ENCODE data around the gene SYS1. TPM values are rescaled to one million over a fixed set of nuclear protein-coding genes. Genes with fewer than 3 reads are reported as not detected.
A peak's percentile ranks its signal among the peaks of the same experiment; 100 is the strongest.

Gene SYS1
- total RNA-seq, 1 donor from 2014 or later, result 25.2 TPM

DNA sequence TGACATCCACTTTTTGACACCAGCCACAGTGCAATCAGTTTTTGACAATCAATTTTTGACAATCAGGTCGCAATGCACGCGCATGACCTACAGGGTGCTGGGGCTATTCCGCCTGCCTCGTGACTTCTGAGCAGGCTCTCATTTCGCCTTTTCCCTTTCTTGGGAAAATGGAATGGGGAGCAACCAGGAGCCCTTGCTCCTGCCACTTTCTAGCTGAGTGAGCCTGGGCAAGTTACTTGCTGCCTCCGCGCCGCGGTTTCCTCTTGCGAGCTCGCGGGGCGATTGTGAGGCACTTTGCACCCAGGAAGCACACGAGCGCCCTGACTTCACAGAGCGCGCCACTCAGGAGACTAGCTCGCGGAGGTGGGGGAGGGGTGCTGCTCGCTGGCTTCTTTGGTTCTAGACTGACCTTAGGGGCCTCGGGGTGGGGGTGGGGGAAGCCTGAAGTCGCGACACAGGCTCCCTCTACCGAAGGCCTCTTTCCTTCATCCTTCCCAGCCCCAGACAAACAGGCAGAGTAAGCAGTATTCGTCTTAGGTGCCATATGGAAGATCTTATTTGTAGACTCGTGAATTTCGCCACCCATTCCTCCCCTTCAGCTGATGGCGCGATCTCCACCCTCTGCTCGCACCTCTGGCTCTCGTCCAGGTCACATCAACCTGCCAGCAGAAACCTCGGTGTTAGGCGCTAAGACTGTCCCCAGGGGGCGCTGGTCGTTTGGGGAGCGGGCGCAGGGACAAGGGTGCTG is 10.6 kb downstream of the SYS1 start:
- peak; percentile 65 for TF ChIP-seq CTCF (IDR thresholded peaks at IDR 0.05; ENCODE audit: insufficient read depth, low read depth, low read length)
- TF ChIP-seq EZH2 (IDR thresholded peaks at IDR 0.05; ENCODE audit: insufficient read depth, low read length), result no peak
- H3K27ac ChIP-seq (ENCODE audit: low read depth, low read length), result no peak overlapping the region
- peaks cover 10% of the 10 kb centered on the region for H3K4me1 ChIP-seq (ENCODE audit: insufficient read depth, low read length)
- FAIRE-seq (no peak), DNase-seq (ENCODE audit: low read depth) (peak; percentile 29)
- Mint-ChIP-seq H3K27ac (ENCODE audit: unreplicated experiment) (no peak overlapping the region), H3K36me3 (ENCODE audit: low read depth, unreplicated experiment) (peaks cover 13% of the 10 kb centered on the region), H3K4me3 (ENCODE audit: unreplicated experiment) (peak overlapping the region; percentile 77), H3K4me1 (ENCODE audit: low read depth, unreplicated experiment) (no peaks in the 10 kb centered on the region), H3K9me3 (ENCODE audit: unreplicated experiment) (no peaks in the 10 kb centered on the region), H3K27me3 (ENCODE audit: low read depth, unreplicated experiment) (no peaks in the 10 kb centered on the region)
- H2AFZ ChIP-seq (ENCODE audit: low read depth, low read length), result peak overlapping the region; percentile 67
- no peaks in the 10 kb centered on the region for H3K9me3 ChIP-seq (ENCODE audit: insufficient read depth, low read depth, low read length)
- peaks cover 1% of the 10 kb centered on the region for H3K36me3 ChIP-seq (ENCODE audit: insufficient read depth, low read length)
- H4K20me1 ChIP-seq (ENCODE audit: insufficient read depth, low read length), result peaks cover 12% of the 10 kb centered on the region
- H3K9ac ChIP-seq (ENCODE audit: low read length), result peak overlapping the region; percentile 46
- no peaks in the 10 kb centered on the region for H3K27me3 ChIP-seq (ENCODE audit: insufficient read depth, low read length)
- no peaks in the 10 kb centered on the region for H3K79me2 ChIP-seq (ENCODE audit: insufficient read depth, low read length)
- H3K4me2 ChIP-seq (ENCODE audit: low read length), result peak overlapping the region; percentile 84
- peak overlapping the region; percentile 43 for H3K4me3 ChIP-seq (ENCODE audit: insufficient read depth, low read depth, low read length)

DNA sequence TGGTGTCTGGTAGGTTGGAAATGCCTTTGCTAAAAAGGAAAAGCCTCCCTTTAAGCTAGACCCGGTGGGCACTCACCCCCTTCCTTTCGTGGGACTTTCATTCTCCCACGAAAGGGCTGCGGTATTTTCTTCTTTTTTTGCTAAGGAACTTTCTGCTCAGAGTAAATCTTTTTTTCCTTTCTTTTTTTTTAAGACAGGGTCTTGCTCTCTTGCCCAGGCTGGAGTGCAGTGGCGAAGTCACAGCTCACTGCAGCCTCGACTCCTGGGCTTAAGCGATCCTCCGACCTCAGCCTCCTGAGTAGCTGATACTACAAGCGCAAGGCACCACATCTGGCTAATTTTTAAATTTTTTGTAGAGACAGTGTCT is 11.1 kb downstream of the SYS1 start:
- peak overlapping the region; percentile 84 for H3K4me2 ChIP-seq (ENCODE audit: low read length)
- peaks cover 10% of the 10 kb centered on the region for H3K4me1 ChIP-seq (ENCODE audit: insufficient read depth, low read length)
- no peaks in the 10 kb centered on the region for H3K79me2 ChIP-seq (ENCODE audit: insufficient read depth, low read length)
- no peaks in the 10 kb centered on the region for H3K4me1 Mint-ChIP-seq (ENCODE audit: low read depth, unreplicated experiment)
- FAIRE-seq, result no peak
- H3K27me3 Mint-ChIP-seq (ENCODE audit: low read depth, unreplicated experiment), result no peaks in the 10 kb centered on the region
- H3K36me3 ChIP-seq (ENCODE audit: insufficient read depth, low read length), result no peaks in the 10 kb centered on the region
- no peaks in the 10 kb centered on the region for H3K27me3 ChIP-seq (ENCODE audit: insufficient read depth, low read length)
- H3K9me3 ChIP-seq (ENCODE audit: insufficient read depth, low read depth, low read length), result no peaks in the 10 kb centered on the region
- H3K4me3 ChIP-seq (ENCODE audit: insufficient read depth, low read depth, low read length), result peak overlapping the region; percentile 43
- H4K20me1 ChIP-seq (ENCODE audit: insufficient read depth, low read length), result peaks cover 12% of the 10 kb centered on the region
- peak overlapping the region; percentile 67 for H2AFZ ChIP-seq (ENCODE audit: low read depth, low read length)
- no peak for DNase-seq (ENCODE audit: low read depth)
- H3K27ac ChIP-seq (ENCODE audit: low read depth, low read length), result no peak overlapping the region
- peaks cover 13% of the 10 kb centered on the region for H3K36me3 Mint-ChIP-seq (ENCODE audit: low read depth, unreplicated experiment)
- TF ChIP-seq EZH2 (IDR thresholded peaks at IDR 0.05; ENCODE audit: insufficient read depth, low read length) (no peak), CTCF (IDR thresholded peaks at IDR 0.05; ENCODE audit: insufficient read depth, low read depth, low read length) (no peak)
- H3K9me3 Mint-ChIP-seq (ENCODE audit: unreplicated experiment), result no peaks in the 10 kb centered on the region
- no peak overlapping the region for H3K9ac ChIP-seq (ENCODE audit: low read length)
- peak overlapping the region; percentile 77 for H3K4me3 Mint-ChIP-seq (ENCODE audit: unreplicated experiment)
- H3K27ac Mint-ChIP-seq (ENCODE audit: unreplicated experiment), result no peak overlapping the region

- Histone ChIP-seq H3K4me1 (ENCODE audit: insufficient read depth, low read length) (peaks cover 10% of the 10 kb centered on the region), H3K36me3 (ENCODE audit: insufficient read depth, low read length) (no peaks in the 10 kb centered on the region), H2AFZ (ENCODE audit: low read depth, low read length) (no peak overlapping the region), H3K27ac (ENCODE audit: low read depth, low read length) (no peak overlapping the region), H3K79me2 (ENCODE audit: insufficient read depth, low read length) (no peaks in the 10 kb centered on the region), H3K9me3 (ENCODE audit: insufficient read depth, low read depth, low read length) (no peaks in the 10 kb centered on the region), H3K4me2 (ENCODE audit: low read length) (no peak overlapping the region), H3K9ac (ENCODE audit: low read length) (no peak overlapping the region), H3K27me3 (ENCODE audit: insufficient read depth, low read length) (no peaks in the 10 kb centered on the region), H4K20me1 (ENCODE audit: insufficient read depth, low read length) (peaks cover 12% of the 10 kb centered on the region), H3K4me3 (ENCODE audit: insufficient read depth, low read depth, low read length) (no peak overlapping the region)
- TF ChIP-seq EZH2 (IDR thresholded peaks at IDR 0.05; ENCODE audit: insufficient read depth, low read length), result no peak
- no peak for TF ChIP-seq CTCF (IDR thresholded peaks at IDR 0.05; ENCODE audit: insufficient read depth, low read depth, low read length)
- Mint-ChIP-seq H3K36me3 (ENCODE audit: low read depth, unreplicated experiment) (peaks cover 13% of the 10 kb centered on the region), H3K9me3 (ENCODE audit: unreplicated experiment) (no peaks in the 10 kb centered on the region), H3K27me3 (ENCODE audit: low read depth, unreplicated experiment) (no peaks in the 10 kb centered on the region), H3K4me3 (ENCODE audit: unreplicated experiment) (no peak overlapping the region), H3K27ac (ENCODE audit: unreplicated experiment) (no peak overlapping the region), H3K4me1 (ENCODE audit: low read depth, unreplicated experiment) (no peaks in the 10 kb centered on the region)
- DNase-seq (ENCODE audit: low read depth) (no peak), FAIRE-seq (no peak)
Measured at GRCh38 chr20:45374966-45375365, 12.0 kb downstream of the SYS1 start.
